Right lobe of liver (tissue), 6 donors: Measurements from ENCODE around the gene TGFB2. TPM values are rescaled to one million over a fixed set of nuclear protein-coding genes. Genes with fewer than 3 reads are reported as not detected.

Source experiments
- ATAC-seq, 4 donors: fragments of 200-7000 bp; cut with Tn5 transposase; one replicate each; pipeline ENCODE4 v1.9.1; 2020; ENCODE audit warnings: mild to moderate bottlenecking in 4 of 4, moderate library complexity in 4 of 4
- DNase-seq, 3 donors: peaks; one replicate each; pipeline ENCODE4 v3.0.0-alpha.2; 2020
- H3K27ac ChIP-seq, 3 donors: fragments of 200-600 bp; one replicate each; pipeline ENCODE4 v1.8.0; 2022
- H3K27me3 ChIP-seq, 2 donors: fragments of 200-600 bp; one replicate each; pipeline ENCODE4 v1.8.0; 2022
- H3K36me3 ChIP-seq, 4 donors: fragments of 200-600 bp; sonication (generic) in 1 of 4; one replicate each; pipeline versions ENCODE4 v1.5.1 to v1.8.0; 2017 to 2022; ENCODE audit warnings: control low read depth in 1 of 4
- H3K4me1 ChIP-seq, 4 donors: fragments of 200-600 bp; sonication (generic) in 1 of 4; one replicate each; pipeline versions ENCODE4 v1.5.1 to v1.8.0; 2017 to 2022; ENCODE audit warnings: control low read depth in 1 of 4
- H3K4me3 ChIP-seq, 3 donors: fragments of 200-600 bp; one replicate each; pipeline ENCODE4 v1.8.0; 2022
- H3K9me3 ChIP-seq, 4 donors: fragments of 200-600 bp; sonication (generic) in 1 of 4; one replicate each; pipeline versions ENCODE4 v1.5.1 to v1.8.0; 2017 to 2022; ENCODE audit warnings: control low read depth in 1 of 4
- POLR2A ChIP-seq: fragments of 450-650 bp; IDR thresholded peaks from one replicate; pipeline ENCODE4 v1.6.1; 2017; ENCODE audit warnings: antibody characterized with exemption, mild to moderate bottlenecking
- WGBS: methylation state at CpG from one replicate; pipeline ENCODE4 v1.1.6; 2018; ENCODE audit warnings: low coverage, low lambda C conversion rate; ENCODE audit not compliant: insufficient coverage; ENCODE audit errors: missing lambda C conversion rate; 5-methylcytosine and 5-hydroxymethylcytosine counted together
- intact Hi-C, 2 donors: fragments of 100-400 bp; cut with DNase I; formaldehyde crosslinking; loops; one replicate each; pipeline versions ENCODE4 v1.11.2 to v1.14.1; 2022
- total RNA-seq, 6 experiments: library from RNA; depleted of rRNA in 2 of 6; stranded (reverse); fragments of >200 nt in 2 of 6; fragmentation: NEBNext Ultra II Directional in 3 of 6; extraction: Animal tissue kit (Norgen Biotek cat#: 25700) in 3 of 6; gene quantifications; one replicate each; pipeline versions ENCODE4 v1.1.0 to v1.2.4, GENCODE V29; 2016 to 2023
- TF ChIP-seq, protein P1 (sequence below), 4 donors: fragments of 200-600 bp in 3 of 4; fragments of 450-650 bp in 1 of 4; IDR thresholded peaks; one replicate each; pipeline versions ENCODE4 v1.5.1 to v1.8.0; 2016 to 2022; ENCODE audit warnings: antibody characterized with exemption in 4 of 4, mild to moderate bottlenecking in 2 of 4
- donor health status: DM: no; HTN: yes; CAD: no.
- donor health status: DM: no; HTN: no; CAD: no.
- donor health status: DM: no; HTN: no; CAD: no.
- donor health status: DM: no; HTN: yes; CAD: no.
- donor health status: DM: no; HTN: yes; CAD: no.

Gene TGFB2
- total RNA-seq, 6 experiments from 2014 or later = 0.18 to 2.8 (median 0.34) TPM

DNA sequence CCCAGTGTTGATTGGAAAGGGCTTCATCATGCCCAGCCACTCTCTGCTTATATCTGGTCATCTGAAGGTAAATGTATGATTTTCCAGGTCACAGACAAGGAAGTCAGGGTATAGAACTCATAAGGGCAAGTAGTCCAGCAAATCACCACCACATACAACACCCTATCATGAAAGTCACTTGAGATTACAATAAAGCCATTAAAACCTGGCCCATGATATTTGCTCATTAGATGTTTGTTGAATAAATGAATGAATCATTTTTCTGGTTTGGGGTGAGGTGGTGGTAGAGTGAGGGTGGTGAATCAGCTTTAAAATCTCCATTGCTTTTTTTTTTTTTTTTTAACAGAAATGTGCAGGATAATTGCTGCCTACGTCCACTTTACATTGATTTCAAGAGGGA, 91.9 kb downstream of the TGFB2 start:
- no peaks in the 10 kb centered on the region for H3K9me3 ChIP-seq
- no peaks in the 10 kb centered on the region for H3K4me1 ChIP-seq
- TF ChIP-seq POLR2A = no peak
- TF ChIP-seq, protein P1, sequence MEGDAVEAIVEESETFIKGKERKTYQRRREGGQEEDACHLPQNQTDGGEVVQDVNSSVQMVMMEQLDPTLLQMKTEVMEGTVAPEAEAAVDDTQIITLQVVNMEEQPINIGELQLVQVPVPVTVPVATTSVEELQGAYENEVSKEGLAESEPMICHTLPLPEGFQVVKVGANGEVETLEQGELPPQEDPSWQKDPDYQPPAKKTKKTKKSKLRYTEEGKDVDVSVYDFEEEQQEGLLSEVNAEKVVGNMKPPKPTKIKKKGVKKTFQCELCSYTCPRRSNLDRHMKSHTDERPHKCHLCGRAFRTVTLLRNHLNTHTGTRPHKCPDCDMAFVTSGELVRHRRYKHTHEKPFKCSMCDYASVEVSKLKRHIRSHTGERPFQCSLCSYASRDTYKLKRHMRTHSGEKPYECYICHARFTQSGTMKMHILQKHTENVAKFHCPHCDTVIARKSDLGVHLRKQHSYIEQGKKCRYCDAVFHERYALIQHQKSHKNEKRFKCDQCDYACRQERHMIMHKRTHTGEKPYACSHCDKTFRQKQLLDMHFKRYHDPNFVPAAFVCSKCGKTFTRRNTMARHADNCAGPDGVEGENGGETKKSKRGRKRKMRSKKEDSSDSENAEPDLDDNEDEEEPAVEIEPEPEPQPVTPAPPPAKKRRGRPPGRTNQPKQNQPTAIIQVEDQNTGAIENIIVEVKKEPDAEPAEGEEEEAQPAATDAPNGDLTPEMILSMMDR (IDR thresholded peaks at IDR 0.05) = no peak
- H3K36me3 ChIP-seq = no peaks in the 10 kb centered on the region
- no peak for ATAC-seq
- 100% methylated on average over 1 of the region's 1 CpG for WGBS
- DNase-seq = no peak
- no peak overlapping the region for H3K27ac ChIP-seq
- no peaks in the 10 kb centered on the region for H3K27me3 ChIP-seq
- H3K4me3 ChIP-seq = no peak overlapping the region
- intact Hi-C loops = no loop called here

DNA sequence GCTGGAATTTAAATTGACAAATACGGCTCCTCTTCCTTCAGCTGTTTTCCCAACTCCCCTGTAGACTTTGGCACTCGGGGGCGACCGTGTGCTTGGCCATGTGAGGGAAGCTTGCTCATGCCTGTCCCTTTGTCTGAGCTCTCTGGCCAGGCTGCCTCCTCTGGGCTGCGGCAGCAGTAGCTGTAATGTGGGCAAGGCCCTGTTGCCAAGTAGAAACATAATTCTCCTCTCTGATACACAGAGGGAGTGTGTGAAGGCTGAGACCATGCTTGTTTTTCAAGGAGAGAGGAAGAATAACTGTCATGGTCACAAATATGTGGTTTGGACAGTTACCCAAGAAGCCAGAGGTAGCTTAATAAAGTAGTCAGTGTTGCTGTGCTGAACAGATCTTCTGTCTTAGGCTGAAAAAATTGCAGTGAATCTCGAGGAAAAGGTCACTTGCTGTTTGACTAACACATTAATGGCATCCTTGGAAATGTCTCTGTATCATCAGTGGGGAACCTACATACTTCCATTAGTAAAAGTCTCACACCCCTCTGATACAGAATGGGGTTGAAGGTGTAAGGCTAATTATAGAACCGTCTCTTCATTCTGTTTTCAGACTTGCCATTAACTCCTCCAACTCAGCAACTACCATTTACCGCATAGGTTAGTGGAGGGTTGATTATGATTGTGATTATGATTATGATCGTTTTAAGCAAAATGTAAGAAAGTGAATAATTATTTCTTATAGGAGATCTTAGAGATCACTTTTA, 94.6 kb downstream of the TGFB2 start:
- WGBS = 75% methylated on average over 9 of the region's 9 CpGs

DNA sequence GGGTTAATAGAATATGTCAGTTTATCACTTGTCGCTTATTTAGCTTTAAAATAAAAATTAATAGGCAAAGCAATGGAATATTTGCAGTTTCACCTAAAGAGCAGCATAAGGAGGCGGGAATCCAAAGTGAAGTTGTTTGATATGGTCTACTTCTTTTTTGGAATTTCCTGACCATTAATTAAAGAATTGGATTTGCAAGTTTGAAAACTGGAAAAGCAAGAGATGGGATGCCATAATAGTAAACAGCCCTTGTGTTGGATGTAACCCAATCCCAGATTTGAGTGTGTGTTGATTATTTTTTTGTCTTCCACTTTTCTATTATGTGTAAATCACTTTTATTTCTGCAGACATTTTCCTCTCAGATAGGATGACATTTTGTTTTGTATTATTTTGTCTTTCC, 98.1 kb downstream of the TGFB2 start:
- Histone ChIP-seq H3K4me1 (no peaks in the 10 kb centered on the region), H3K36me3 (no peaks in the 10 kb centered on the region), H3K9me3 (no peaks in the 10 kb centered on the region), H3K27me3 (no peaks in the 10 kb centered on the region), H3K27ac (no peak overlapping the region), H3K4me3 (no peak overlapping the region)
- ATAC-seq (no peak), DNase-seq (no peak)
- no peak for TF ChIP-seq POLR2A
- TF ChIP-seq, protein P1 (IDR thresholded peaks at IDR 0.05) = no peak
- WGBS = 93% methylated on average over 2 of the region's 2 CpGs
- intact Hi-C loops = no loop called here

More for the DNA sequence above, 94.6 kb downstream of the TGFB2 start:
- Histone ChIP-seq H3K9me3 (no peaks in the 10 kb centered on the region), H3K27ac (no peak overlapping the region), H3K4me3 (no peak overlapping the region), H3K36me3 (no peaks in the 10 kb centered on the region), H3K4me1 (no peaks in the 10 kb centered on the region), H3K27me3 (no peaks in the 10 kb centered on the region)
- no peak for ATAC-seq
- intact Hi-C loops = no loop called here
- no peak for TF ChIP-seq POLR2A
- TF ChIP-seq, protein P1 (IDR thresholded peaks at IDR 0.05) = no peak
- no peak for DNase-seq

DNA sequence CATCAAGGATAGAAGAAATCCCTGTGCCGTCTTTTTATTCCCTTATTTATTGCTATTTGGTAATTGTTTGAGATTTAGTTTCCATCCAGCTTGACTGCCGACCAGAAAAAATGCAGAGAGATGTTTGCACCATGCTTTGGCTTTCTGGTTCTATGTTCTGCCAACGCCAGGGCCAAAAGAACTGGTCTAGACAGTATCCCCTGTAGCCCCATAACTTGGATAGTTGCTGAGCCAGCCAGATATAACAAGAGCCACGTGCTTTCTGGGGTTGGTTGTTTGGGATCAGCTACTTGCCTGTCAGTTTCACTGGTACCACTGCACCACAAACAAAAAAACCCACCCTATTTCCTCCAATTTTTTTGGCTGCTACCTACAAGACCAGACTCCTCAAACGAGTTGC, 99.0 kb downstream of the TGFB2 start:
- WGBS = 42% methylated on average over 5 of the region's 5 CpGs
- TF ChIP-seq, protein P1 (IDR thresholded peaks at IDR 0.05) = no peak
- TF ChIP-seq POLR2A = no peak
- ATAC-seq = no peak
- intact Hi-C loops = no loop called here
- no peak overlapping the region for H3K27ac ChIP-seq
- H3K9me3 ChIP-seq = no peaks in the 10 kb centered on the region
- no peaks in the 10 kb centered on the region for H3K4me1 ChIP-seq
- H3K4me3 ChIP-seq = no peak overlapping the region
- no peaks in the 10 kb centered on the region for H3K27me3 ChIP-seq
- no peak for DNase-seq
- H3K36me3 ChIP-seq = no peaks in the 10 kb centered on the region
